HG02642 (cell line): Measurements from ENCODE around the gene IPCEF1.
"Not testable (repeated sequence)": the region's sequence is repeated elsewhere in the genome, so short reads cannot be mapped to it uniquely, and the experiment has no call there.

Experiments
- ATAC-seq: cut with Tn5 transposase; IDR thresholded peaks from one replicate; pipeline ENCODE4 v1.9.1; 2021; ENCODE audit warnings: mild to moderate bottlenecking; ENCODE audit not compliant: unreplicated experiment, poor library complexity

Gene IPCEF1

GRCh38 chr6:154252678-154253077 is 103.9 kb downstream of the IPCEF1 start:
- no peak for ATAC-seq

- no peak for ATAC-seq
These were observed 105.5 kb downstream of the IPCEF1 start for GRCh38 chr6:154251116-154251515.

GRCh38 chr6:154249499-154250298 is 106.9 kb downstream of the IPCEF1 start:
- peak; percentile 70 for ATAC-seq

GRCh38 chr6:154247119-154247861 is 109.3 kb downstream of the IPCEF1 start:
- peak; percentile 36 for ATAC-seq

GRCh38 chr6:154246723-154247118 is 109.9 kb downstream of the IPCEF1 start:
- ATAC-seq = no peak

GRCh38 chr6:154245506-154245905 is 111.1 kb downstream of the IPCEF1 start:
- ATAC-seq = no peak

- ATAC-seq = no peak
These were observed 112.5 kb downstream of the IPCEF1 start for GRCh38 chr6:154243793-154244750.

GRCh38 chr6:154242617-154243357 is 113.8 kb downstream of the IPCEF1 start:
- no peak for ATAC-seq

- ATAC-seq = no peak
These were observed 115.0 kb downstream of the IPCEF1 start for GRCh38 chr6:154241581-154241980.

GRCh38 chr6:154241061-154241460 is 115.5 kb downstream of the IPCEF1 start:
- not testable (repeated sequence) for ATAC-seq

- no peak for ATAC-seq
These were observed 117.2 kb downstream of the IPCEF1 start for GRCh38 chr6:154239392-154239791.

GRCh38 chr6:154238831-154239230 is 117.8 kb downstream of the IPCEF1 start:
- ATAC-seq = no peak

- no peak for ATAC-seq
These were observed 119.8 kb downstream of the IPCEF1 start for GRCh38 chr6:154236646-154237301.

GRCh38 chr6:154234019-154234772 is 122.4 kb downstream of the IPCEF1 start:
- ATAC-seq = peak; percentile 60

- peak; percentile 1 for ATAC-seq
These were observed 123.2 kb downstream of the IPCEF1 start for GRCh38 chr6:154233383-154233782.

GRCh38 chr6:154232013-154232910 is 124.3 kb downstream of the IPCEF1 start:
- no peak for ATAC-seq

- no peak for ATAC-seq
These were observed 125.5 kb downstream of the IPCEF1 start for GRCh38 chr6:154230910-154231595.
